NOMO-1 (cell line): ENCODE data around the gene BCR.

ENCODE experiments used
- DNase-seq, 2 experiments: peaks; one replicate each; lab custom pipeline; 2025; ENCODE audit not compliant: unreplicated experiment in 2 of 2; lab: John Stamatoyannopoulos, UW

Gene BCR

GRCh38 chr22:23150762-23151161 lies 29.5 kb upstream of the BCR start:
- no peak for DNase-seq

- no peak for DNase-seq
Measured at GRCh38 chr22:23151827-23152226, 28.5 kb upstream of the BCR start.

GRCh38 chr22:23152238-23153114 lies 27.8 kb upstream of the BCR start:
- DNase-seq = peak; percentile 79

GRCh38 chr22:23153994-23154393 lies 26.3 kb upstream of the BCR start:
- no peak for DNase-seq

- DNase-seq = no peak
Measured at GRCh38 chr22:23154461-23154860, 25.8 kb upstream of the BCR start.

- no peak for DNase-seq
Measured at GRCh38 chr22:23155143-23155542, 25.2 kb upstream of the BCR start.

GRCh38 chr22:23155831-23156230 lies 24.5 kb upstream of the BCR start:
- no peak for DNase-seq

- DNase-seq = no peak
Measured at GRCh38 chr22:23156286-23156685, 24.0 kb upstream of the BCR start.

GRCh38 chr22:23157560-23158515 lies 22.5 kb upstream of the BCR start:
- no peak for DNase-seq

- DNase-seq = no peak
Measured at GRCh38 chr22:23158516-23159290, 21.6 kb upstream of the BCR start.

GRCh38 chr22:23159291-23159630 lies 21.0 kb upstream of the BCR start:
- no peak for DNase-seq

- DNase-seq = no peak
Measured at GRCh38 chr22:23161029-23161428, 19.3 kb upstream of the BCR start.

- no peak for DNase-seq
Measured at GRCh38 chr22:23161574-23161973, 18.7 kb upstream of the BCR start.

GRCh38 chr22:23163665-23164064 lies 16.6 kb upstream of the BCR start:
- DNase-seq = no peak

GRCh38 chr22:23164091-23164490 lies 16.2 kb upstream of the BCR start:
- DNase-seq = no peak

- DNase-seq = no peak
Measured at GRCh38 chr22:23166042-23166831, 14.1 kb upstream of the BCR start.

- DNase-seq = no peak
Measured at GRCh38 chr22:23166841-23167616, 13.3 kb upstream of the BCR start.

GRCh38 chr22:23168391-23169042 lies 11.8 kb upstream of the BCR start:
- DNase-seq = no peak

GRCh38 chr22:23169043-23169406 lies 11.3 kb upstream of the BCR start:
- no peak for DNase-seq
